ENCODE results near the gene RAI1.

The RAI1 gene

GRCh38 chr17:17737961-17738894, 57.0 kb downstream of the RAI1 start (continued):
- peak; percentile 52 for TF ChIP-seq EGR2 (tag by site-specific recombination; IDR thresholded peaks at IDR 0.05; ENCODE audit: low read depth)

- H3K27ac ChIP-seq (ENCODE audit: extremely low read depth, low read depth, low read length) = no peak overlapping the region
- POLR2A ChIA-PET = interaction anchor here (0.9 to 1.8 kb wide), 2 partner anchors 10 to 16 kb away, joined by 3 to 6 read pairs; no protein-coding TSS in a partner anchor
- no peak overlapping the region for H3K4me3 ChIP-seq (ENCODE audit: low read depth, low read length)
- peaks cover 0 to 4% of the 10 kb centered on the region in 2 experiments; a peak in 1 of 3 replicates for H3K36me3 ChIP-seq (ENCODE audit: control insufficient read depth in 2 of 2, insufficient read depth in 1 of 2, low read length in 2 of 2)
- CTCF ChIA-PET = interaction anchor here (1.5 to 3.3 kb wide), 3 partner anchors 9 to 111 kb away, joined by 4 to 12 read pairs (median 5); no protein-coding TSS in a partner anchor
- H3K9me3 ChIP-seq (ENCODE audit: control insufficient read depth, insufficient read depth, low read depth, low read length) = no peaks in the 10 kb centered on the region
- H3K4me1 ChIP-seq (ENCODE audit: control insufficient read depth, insufficient read depth, low read length) = peaks cover 26% of the 10 kb centered on the region
- TF ChIP-seq ZXDB (tag by site-specific recombination; IDR thresholded peaks at IDR 0.05) (no peak), ZBTB1 (tag by site-specific recombination; IDR thresholded peaks at IDR 0.05) (no peak), ZNF837 (tag by site-specific recombination; IDR thresholded peaks at IDR 0.05) (no peak), ZNF677 (tag by site-specific recombination; IDR thresholded peaks at IDR 0.05) (no peak), PRDM6 (tag by site-specific recombination; IDR thresholded peaks at IDR 0.05) (no peak), ZNF600 (tag by site-specific recombination; IDR thresholded peaks at IDR 0.05) (no peak), ZNF350 (tag by site-specific recombination; IDR thresholded peaks at IDR 0.05) (no peak)
Observed at GRCh38 chr17:17738901-17739300, 57.6 kb downstream of the RAI1 start.

GRCh38 chr17:17739388-17740066, 58.3 kb downstream of the RAI1 start:
- no peak overlapping the region for H3K4me3 ChIP-seq (ENCODE audit: low read depth, low read length)
- ChIA-PET CTCF (interaction anchor here (1.4 to 3.3 kb wide), 4 partner anchors 8 to 110 kb away, joined by 3 to 12 read pairs (median 4); no protein-coding TSS in a partner anchor), POLR2A (interaction anchor here (0.9 to 1.8 kb wide), 4 partner anchors 8 to 233 kb away, joined by 3 to 6 read pairs (median 3); partner anchors contain the start of genes DRC3 and TOM1L2)
- no peaks in the 10 kb centered on the region for H3K9me3 ChIP-seq (ENCODE audit: control insufficient read depth, insufficient read depth, low read depth, low read length)
- peaks cover 0 to 2% of the 10 kb centered on the region in 2 experiments; a peak in 1 of 3 replicates for H3K36me3 ChIP-seq (ENCODE audit: control insufficient read depth in 2 of 2, insufficient read depth in 1 of 2, low read length in 2 of 2)
- H3K27ac ChIP-seq (ENCODE audit: extremely low read depth, low read depth, low read length) = peak overlapping the region; percentile 41; the same call in 1 of the 2 replicates
- H3K4me1 ChIP-seq (ENCODE audit: control insufficient read depth, insufficient read depth, low read length) = peaks cover 26% of the 10 kb centered on the region
- TF ChIP-seq KLF17 (tag by site-specific recombination; IDR thresholded peaks at IDR 0.05) = peak; percentile 71
- TF ChIP-seq ZNF223 (tag by site-specific recombination; IDR thresholded peaks at IDR 0.05) = no peak
- peak; percentile 64 for TF ChIP-seq HIC1 (tag by site-specific recombination; IDR thresholded peaks at IDR 0.05)
- no peak for TF ChIP-seq GFI1B (tag by site-specific recombination; IDR thresholded peaks at IDR 0.05)
- TF ChIP-seq IKZF3 (tag by site-specific recombination; IDR thresholded peaks at IDR 0.05) = peak; percentile 62; the same call in 1 of the 2 replicates
- TF ChIP-seq YY1 (tag by site-specific recombination; IDR thresholded peaks at IDR 0.05) = no peak
- TF ChIP-seq HOXD13 (CRISPR knock-in tag; IDR thresholded peaks at IDR 0.05; ENCODE audit: borderline replicate concordance) = no peak
- no peak for TF ChIP-seq KLF16 (tag by site-specific recombination; IDR thresholded peaks at IDR 0.05)
- TF ChIP-seq BCL11B (tag by site-specific recombination; IDR thresholded peaks at IDR 0.05; ENCODE audit: low read depth) = no peak
- TF ChIP-seq ZNF621 (tag by site-specific recombination; IDR thresholded peaks at IDR 0.05) = no peak
- TF ChIP-seq OVOL3 (tag by site-specific recombination; IDR thresholded peaks at IDR 0.05) = no peak
- no peak for TF ChIP-seq ZNF214 (tag by site-specific recombination; IDR thresholded peaks at IDR 0.05; ENCODE audit: borderline replicate concordance)
- peak; percentile 69 for TF ChIP-seq PATZ1 (tag by site-specific recombination; IDR thresholded peaks at IDR 0.05)
- 0 out of 2 replicates have a peak, but pooled peaks have one; percentile 24 for TF ChIP-seq MZF1 (tag by site-specific recombination; IDR thresholded peaks at IDR 0.05; ENCODE audit: borderline replicate concordance)

All from HEK293 (cell line).